GM06990 (cell line): Measurements from ENCODE around the gene NDST3.
A peak's percentile ranks its signal among the peaks of the same experiment; 100 is the strongest.

Experiments
- DNase-seq: peaks from one replicate; pipeline ENCODE4 v3.0.0-alpha.2; 2011; ENCODE audit not compliant: insufficient read length; ENCODE audit errors: extremely low read depth
- H3K27me3 ChIP-seq: replicated peaks from 2 replicates; pipeline ENCODE4 v1.6.0; 2011; ENCODE audit warnings: low read length; ENCODE audit not compliant: control insufficient read depth, insufficient read depth
- H3K36me3 ChIP-seq: 2 replicates; pipeline ENCODE4 v1.5.1; 2011; ENCODE audit warnings: low read length; ENCODE audit not compliant: control insufficient read depth, insufficient read depth
- H3K4me3 ChIP-seq: replicated peaks from 2 replicates; pipeline ENCODE4 v1.5.1; 2011; ENCODE audit warnings: low read depth, mild to moderate bottlenecking, control low read depth, low read length
- CTCF ChIP-seq: IDR thresholded peaks from 2 replicates; pipeline ENCODE4 v1.5.1; 2011; ENCODE audit warnings: low read length, control low read depth, mild to moderate bottlenecking, inconsistent platforms; ENCODE audit not compliant: insufficient read depth, poor library complexity, severe bottlenecking

Gene NDST3

GRCh38 chr4:118270492-118270891 lies 236.2 kb downstream of the NDST3 start:
- H3K36me3 ChIP-seq: no peaks in the 10 kb centered on the region
- no peak for DNase-seq
- TF ChIP-seq CTCF: peak; percentile 32
- no peaks in the 10 kb centered on the region for H3K27me3 ChIP-seq
- H3K4me3 ChIP-seq: no peak overlapping the region

DNA sequence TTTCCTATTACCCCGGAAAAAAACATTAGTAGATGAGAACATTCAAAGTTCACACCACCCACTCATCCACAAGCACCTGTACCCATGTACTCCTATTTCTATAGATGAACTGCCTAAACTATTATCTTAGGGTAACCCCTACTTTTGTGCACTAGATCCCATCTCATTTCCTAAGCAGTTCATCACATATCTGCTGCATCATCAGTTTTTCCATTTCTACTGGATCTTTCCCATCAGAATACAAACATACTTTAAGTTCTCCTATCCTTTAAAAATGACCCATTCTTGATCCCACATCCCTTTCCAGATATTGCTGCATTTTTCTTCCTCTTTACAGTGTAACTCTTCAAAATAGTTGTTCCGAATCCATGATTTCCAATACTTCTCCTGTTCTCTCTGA lies 237.5 kb downstream of the NDST3 start:
- DNase-seq: no peak
- Histone ChIP-seq H3K36me3 (no peaks in the 10 kb centered on the region), H3K4me3 (no peak overlapping the region), H3K27me3 (no peaks in the 10 kb centered on the region)
- TF ChIP-seq CTCF: no peak

GRCh38 chr4:118273642-118274041 lies 239.4 kb downstream of the NDST3 start:
- no peak for DNase-seq
- no peak for TF ChIP-seq CTCF
- H3K27me3 ChIP-seq: no peaks in the 10 kb centered on the region
- H3K36me3 ChIP-seq: no peaks in the 10 kb centered on the region
- H3K4me3 ChIP-seq: no peak overlapping the region

- H3K27me3 ChIP-seq: no peaks in the 10 kb centered on the region
- no peak overlapping the region for H3K4me3 ChIP-seq
- peaks cover 6% of the 10 kb centered on the region for H3K36me3 ChIP-seq
- DNase-seq: no peak
- TF ChIP-seq CTCF: no peak
These were observed 242.3 kb downstream of the NDST3 start for GRCh38 chr4:118276580-118276979.

DNA sequence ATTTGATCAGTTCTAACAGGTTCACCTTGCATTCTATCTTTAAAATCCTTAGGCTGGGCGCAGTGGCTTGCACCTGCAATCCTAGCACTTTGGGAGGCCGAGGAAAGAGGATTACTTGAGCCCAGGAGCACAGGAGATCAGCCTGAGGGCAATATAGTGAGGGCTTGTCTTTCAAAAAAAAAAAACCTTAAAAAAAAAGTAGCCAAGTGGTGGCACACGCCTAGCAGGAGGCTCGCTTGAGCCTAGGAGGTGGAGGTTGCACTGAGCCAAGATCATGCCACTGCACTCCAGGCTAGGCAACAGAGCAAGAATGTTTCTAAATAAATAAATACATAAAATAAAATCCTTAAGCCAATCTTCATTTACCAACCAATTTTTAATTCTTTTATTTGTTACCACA lies 243.0 kb downstream of the NDST3 start:
- no peak for TF ChIP-seq CTCF

More for the DNA sequence above, 243.0 kb downstream of the NDST3 start:
- Histone ChIP-seq H3K4me3 (peak overlapping the region; percentile 66), H3K36me3 (peaks cover 9% of the 10 kb centered on the region), H3K27me3 (no peaks in the 10 kb centered on the region)
- DNase-seq: no peak
